SK-N-SH treated with all-trans-retinoic acid at 6 μM for 48 hours (cell line): ENCODE data around the gene TBC1D4.

Source experiments
- ARNTL ChIP-seq: fragments of 450-650 bp; formaldehyde crosslinking; IDR thresholded peaks from 2 replicates; pipeline ENCODE4 v1.5.0; 2020; ENCODE audit warnings: low read depth, mild to moderate bottlenecking, moderate library complexity, borderline replicate concordance
- BACH2 ChIP-seq: fragments of 250-450 bp; sonication (Bioruptor Pico); IDR thresholded peaks from 2 replicates; pipeline ENCODE4 v1.9.0; 2021; ENCODE audit warnings: mild to moderate bottlenecking, borderline replicate concordance
- CREB5 ChIP-seq: fragments of 250-450 bp; sonication (Bioruptor Pico); IDR thresholded peaks from 2 replicates; pipeline ENCODE4 v1.5.1; 2020; ENCODE audit warnings: low read depth, mild to moderate bottlenecking, moderate library complexity
- ISL1 ChIP-seq: fragments of 250-450 bp; sonication (Bioruptor Pico); IDR thresholded peaks from 2 replicates; pipeline ENCODE4 v2.1.2; 2022; ENCODE audit warnings: mild to moderate bottlenecking, moderate library complexity
- PPARA ChIP-seq: fragments of 250-450 bp; sonication (Bioruptor Pico); IDR thresholded peaks from 2 replicates; pipeline ENCODE4 v1.5.0; 2020; ENCODE audit warnings: mild to moderate bottlenecking, borderline replicate concordance
- RARB ChIP-seq: fragments of 250-450 bp; sonication (Bioruptor Pico); IDR thresholded peaks from 2 replicates; pipeline ENCODE4 v1.8.0; 2021; ENCODE audit warnings: mild to moderate bottlenecking, moderate library complexity
- ZC3H10 ChIP-seq: fragments of 250-450 bp; sonication (Bioruptor Pico); IDR thresholded peaks from 2 replicates; pipeline ENCODE4 v1.5.1; 2021; ENCODE audit warnings: mild to moderate bottlenecking, moderate library complexity
- ZFP3 ChIP-seq: fragments of 250-450 bp; sonication (Bioruptor Pico); IDR thresholded peaks from 2 replicates; pipeline ENCODE4 v1.5.0; 2020; ENCODE audit warnings: mild to moderate bottlenecking, moderate library complexity
- ZNF565 ChIP-seq: fragments of 450-650 bp; formaldehyde crosslinking; conservative IDR thresholded peaks from 2 replicates; pipeline ENCODE4 v1.5.0; 2020; ENCODE audit warnings: low read depth, mild to moderate bottlenecking, moderate library complexity
- TF ChIP-seq, protein P1 (sequence below): fragments of 250-450 bp; sonication (Bioruptor Pico); IDR thresholded peaks from 2 replicates; pipeline ENCODE4 v1.8.0; 2021; ENCODE audit warnings: low read depth, mild to moderate bottlenecking, moderate library complexity, borderline replicate concordance

GRCh38 chr13:75383064-75383715 lies 98.8 kb downstream of the TBC1D4 start:
- TF ChIP-seq RARB = no peak
- TF ChIP-seq ZFP3 (CRISPR knock-in tag) = no peak
- TF ChIP-seq PPARA = no peak
- no peak for TF ChIP-seq ARNTL (CRISPR knock-in tag)
- TF ChIP-seq, protein P1, sequence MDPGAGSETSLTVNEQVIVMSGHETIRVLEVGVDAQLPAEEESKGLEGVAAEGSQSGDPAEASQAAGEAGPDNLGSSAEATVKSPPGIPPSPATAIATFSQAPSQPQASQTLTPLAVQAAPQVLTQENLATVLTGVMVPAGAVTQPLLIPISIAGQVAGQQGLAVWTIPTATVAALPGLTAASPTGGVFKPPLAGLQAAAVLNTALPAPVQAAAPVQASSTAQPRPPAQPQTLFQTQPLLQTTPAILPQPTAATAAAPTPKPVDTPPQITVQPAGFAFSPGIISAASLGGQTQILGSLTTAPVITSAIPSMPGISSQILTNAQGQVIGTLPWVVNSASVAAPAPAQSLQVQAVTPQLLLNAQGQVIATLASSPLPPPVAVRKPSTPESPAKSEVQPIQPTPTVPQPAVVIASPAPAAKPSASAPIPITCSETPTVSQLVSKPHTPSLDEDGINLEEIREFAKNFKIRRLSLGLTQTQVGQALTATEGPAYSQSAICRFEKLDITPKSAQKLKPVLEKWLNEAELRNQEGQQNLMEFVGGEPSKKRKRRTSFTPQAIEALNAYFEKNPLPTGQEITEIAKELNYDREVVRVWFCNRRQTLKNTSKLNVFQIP (CRISPR knock-in tag) = no peak
- TF ChIP-seq CREB5 (CRISPR knock-in tag) = no peak
- no peak for TF ChIP-seq BACH2
- TF ChIP-seq ZC3H10 (CRISPR knock-in tag) = no peak
- no peak for TF ChIP-seq ZNF565 (CRISPR knock-in tag)
- TF ChIP-seq ISL1 = no peak
